Central memory CD4-positive, alpha-beta T cell (primary cell): ENCODE results near the gene GRIFIN.
"Not testable (repeated sequence)": the region's sequence is repeated elsewhere in the genome, so short reads cannot be mapped to it uniquely, and the experiment has no call there.

ENCODE experiments used
- DNase-seq: peaks from one replicate; pipeline ENCODE4 v3.0.0; 2022

The GRIFIN gene

GRCh38 chr7:2477447-2478398 is 1.5 kb upstream of the GRIFIN start:
- DNase-seq: peak; percentile 47

- DNase-seq: no peak
These were observed 713 bp upstream of the GRIFIN start for GRCh38 chr7:2476776-2477446.

GRCh38 chr7:2475678-2476015 is 551 bp downstream of the GRIFIN start:
- DNase-seq: no peak

- DNase-seq: no peak
These were observed 1.2 kb downstream of the GRIFIN start for GRCh38 chr7:2474813-2475677.

- no peak for DNase-seq
These were observed 2.0 kb downstream of the GRIFIN start for GRCh38 chr7:2474224-2474623.

- DNase-seq: no peak
These were observed 2.6 kb downstream of the GRIFIN start for GRCh38 chr7:2473496-2474180.

- no peak for DNase-seq
These were observed 3.5 kb downstream of the GRIFIN start for GRCh38 chr7:2472739-2473138.

- DNase-seq: no peak
These were observed 4.8 kb downstream of the GRIFIN start for GRCh38 chr7:2471396-2471795.

- DNase-seq: no peak
These were observed 5.2 kb downstream of the GRIFIN start for GRCh38 chr7:2471022-2471329.

GRCh38 chr7:2470204-2471021 is 5.8 kb downstream of the GRIFIN start:
- no peak for DNase-seq

GRCh38 chr7:2469460-2470203 is 6.6 kb downstream of the GRIFIN start:
- not testable (repeated sequence) for DNase-seq

GRCh38 chr7:2468227-2468626 is 8.0 kb downstream of the GRIFIN start:
- DNase-seq: no peak

- DNase-seq: no peak
These were observed 9.5 kb downstream of the GRIFIN start for GRCh38 chr7:2466675-2467074.

GRCh38 chr7:2465928-2466327 is 10.3 kb downstream of the GRIFIN start:
- DNase-seq: no peak

GRCh38 chr7:2462731-2463130 is 13.5 kb downstream of the GRIFIN start:
- DNase-seq: no peak

GRCh38 chr7:2461268-2462026 is 14.8 kb downstream of the GRIFIN start:
- DNase-seq: no peak

GRCh38 chr7:2460641-2461040 is 15.6 kb downstream of the GRIFIN start:
- no peak for DNase-seq

GRCh38 chr7:2460188-2460587 is 16.0 kb downstream of the GRIFIN start:
- no peak for DNase-seq

GRCh38 chr7:2459674-2460073 is 16.5 kb downstream of the GRIFIN start:
- DNase-seq: no peak

- not testable (repeated sequence) for DNase-seq
These were observed 22.3 kb downstream of the GRIFIN start for GRCh38 chr7:2453849-2454248.
